ENCODE measurements around the gene SMAD1. TPM values are rescaled to one million over a fixed set of nuclear protein-coding genes. Genes with fewer than 3 reads are reported as not detected.

SMAD1 gene
- total RNA-seq, 1 experiment from 2014 or later: 21.1 TPM

DNA sequence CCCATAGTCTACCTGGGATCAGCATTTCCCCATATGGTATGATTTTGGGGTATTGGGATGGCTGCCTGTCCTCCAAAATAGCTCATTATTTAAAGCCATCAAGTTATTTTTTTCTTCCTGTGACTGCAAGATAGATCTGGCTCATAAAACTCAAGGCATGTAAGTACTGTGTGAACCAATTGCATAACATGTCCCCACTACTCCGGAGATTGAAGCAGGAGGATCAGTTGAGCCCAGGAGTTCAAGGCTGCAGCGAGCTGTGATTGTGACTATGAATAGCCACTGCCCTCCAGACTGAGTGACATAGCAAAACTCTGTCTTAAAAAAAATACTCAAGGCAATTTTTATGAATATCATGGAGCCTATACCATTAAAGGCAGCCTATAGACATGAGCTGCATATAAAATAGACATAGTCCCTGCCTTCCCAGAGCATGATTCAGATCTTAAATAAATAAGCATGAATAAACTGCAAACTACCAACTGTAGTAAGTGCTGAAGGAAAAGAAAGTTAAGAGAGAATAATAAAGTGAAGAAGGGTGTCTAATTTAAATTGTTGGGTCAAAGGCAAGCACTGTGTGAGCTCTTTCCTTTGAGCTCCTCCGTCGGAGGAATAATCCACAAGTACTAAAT is 120.6 kb downstream of the SMAD1 start:
- H3K56ac ChIP-seq (ENCODE audit: insufficient read length, low read depth, low read length): no peak overlapping the region
- H3K23me2 ChIP-seq (ENCODE audit: insufficient read length, low read depth, low read length, poor library complexity, severe bottlenecking): no peaks in the 10 kb centered on the region
- no peak overlapping the region for H4K5ac ChIP-seq (ENCODE audit: insufficient read length, low read depth, low read length)
- no peak overlapping the region for H3K23ac ChIP-seq (ENCODE audit: insufficient read length, low read depth, low read length)
- no peaks in the 10 kb centered on the region for H3K79me1 ChIP-seq (ENCODE audit: insufficient read depth, low read depth, low read length, poor library complexity, severe bottlenecking)
- H3K79me2 ChIP-seq (ENCODE audit: insufficient read depth, low read length): no peaks in the 10 kb centered on the region
- no peak overlapping the region for H3T11ph ChIP-seq (ENCODE audit: low read length)
- no peaks in the 10 kb centered on the region for H4K20me1 ChIP-seq (ENCODE audit: control insufficient read depth, insufficient read depth, insufficient read length)
- H3K14ac ChIP-seq (ENCODE audit: insufficient read depth, low read length): no peak overlapping the region
- no peak overlapping the region for H3K18ac ChIP-seq (ENCODE audit: insufficient read length, low read depth, low read length)
- no peak for DNase-seq
- no peaks in the 10 kb centered on the region for H3K27me3 ChIP-seq (ENCODE audit: insufficient read depth, low read length)
- H2AFZ ChIP-seq (ENCODE audit: low read length): no peak overlapping the region
- H3K4me1 ChIP-seq (ENCODE audit: insufficient read depth, low read length): no peaks in the 10 kb centered on the region
- no peak overlapping the region for H3K4ac ChIP-seq (ENCODE audit: low read depth, low read length)
- no peak overlapping the region for H3K27ac ChIP-seq (ENCODE audit: insufficient read length, low read depth, low read length)
- H3K9ac ChIP-seq (ENCODE audit: extremely low read depth, insufficient read length, low read length): no peak overlapping the region
- no peak overlapping the region for H2BK15ac ChIP-seq (ENCODE audit: low read depth, low read length)
- no peak overlapping the region for H3K4me2 ChIP-seq (ENCODE audit: insufficient read depth, insufficient read length, low read length)
- no peak overlapping the region for H2BK12ac ChIP-seq (ENCODE audit: insufficient read length, low read depth, low read length)
- H3K36me3 Mint-ChIP-seq (ENCODE audit: insufficient read depth in 1 of 3, low read depth in 3 of 3): peaks cover 0 to 9% (median 2%) of the 10 kb centered on the region in 3 experiments; a peak in 3 of 7 replicates
- H4K8ac ChIP-seq (replicated peaks; ENCODE audit: insufficient read length, low read depth, low read length): no peak overlapping the region
- H3K27me3 Mint-ChIP-seq (ENCODE audit: low read depth): no peaks in the 10 kb centered on the region; the same call in 1 of the 2 replicates
- H2BK5ac ChIP-seq (ENCODE audit: insufficient read length, low read length): no peak overlapping the region
- peaks cover 2 to 13% of the 10 kb centered on the region in 2 experiments for H3K9me3 Mint-ChIP-seq
- H3K4me1 Mint-ChIP-seq: no peaks in the 10 kb centered on the region
- no peak overlapping the region for H2AK5ac ChIP-seq (ENCODE audit: insufficient read length, low read length)
- peaks cover 4% of the 10 kb centered on the region for H3K9me3 ChIP-seq (ENCODE audit: control insufficient read depth, low read depth, low read length)
- no CpG with 5 or more reads among the region's 4 CpGs for WGBS (ENCODE audit: extremely low coverage, insufficient read length, low lambda C conversion rate)
- no peak overlapping the region for H3K27ac Mint-ChIP-seq
- TF ChIP-seq, protein P1, sequence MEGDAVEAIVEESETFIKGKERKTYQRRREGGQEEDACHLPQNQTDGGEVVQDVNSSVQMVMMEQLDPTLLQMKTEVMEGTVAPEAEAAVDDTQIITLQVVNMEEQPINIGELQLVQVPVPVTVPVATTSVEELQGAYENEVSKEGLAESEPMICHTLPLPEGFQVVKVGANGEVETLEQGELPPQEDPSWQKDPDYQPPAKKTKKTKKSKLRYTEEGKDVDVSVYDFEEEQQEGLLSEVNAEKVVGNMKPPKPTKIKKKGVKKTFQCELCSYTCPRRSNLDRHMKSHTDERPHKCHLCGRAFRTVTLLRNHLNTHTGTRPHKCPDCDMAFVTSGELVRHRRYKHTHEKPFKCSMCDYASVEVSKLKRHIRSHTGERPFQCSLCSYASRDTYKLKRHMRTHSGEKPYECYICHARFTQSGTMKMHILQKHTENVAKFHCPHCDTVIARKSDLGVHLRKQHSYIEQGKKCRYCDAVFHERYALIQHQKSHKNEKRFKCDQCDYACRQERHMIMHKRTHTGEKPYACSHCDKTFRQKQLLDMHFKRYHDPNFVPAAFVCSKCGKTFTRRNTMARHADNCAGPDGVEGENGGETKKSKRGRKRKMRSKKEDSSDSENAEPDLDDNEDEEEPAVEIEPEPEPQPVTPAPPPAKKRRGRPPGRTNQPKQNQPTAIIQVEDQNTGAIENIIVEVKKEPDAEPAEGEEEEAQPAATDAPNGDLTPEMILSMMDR (conservative IDR thresholded peaks at IDR 0.05): no peak
- H2BK20ac ChIP-seq (ENCODE audit: low read depth, low read length, poor library complexity, severe bottlenecking): no peak overlapping the region
- no peak overlapping the region for H3K4me3 Mint-ChIP-seq
- no peak overlapping the region for H2BK120ac ChIP-seq (ENCODE audit: low read depth, low read length, poor library complexity, severe bottlenecking)
- no peak overlapping the region for H4K91ac ChIP-seq (ENCODE audit: insufficient read length, low read depth, low read length)
